GM19025 (cell line): ENCODE results near the gene PGR.
"Not testable (repeated sequence)": the region's sequence is repeated elsewhere in the genome, so short reads cannot be mapped to it uniquely, and the experiment has no call there.

ENCODE experiments used
- ATAC-seq: cut with Tn5 transposase; IDR thresholded peaks from one replicate; pipeline ENCODE4 v1.9.1; 2021; ENCODE audit warnings: mild to moderate bottlenecking, low read depth, moderate library complexity; ENCODE audit not compliant: unreplicated experiment

Gene PGR

GRCh38 chr11:101013702-101014101, 115.9 kb downstream of the PGR start:
- ATAC-seq, result not testable (repeated sequence)

DNA sequence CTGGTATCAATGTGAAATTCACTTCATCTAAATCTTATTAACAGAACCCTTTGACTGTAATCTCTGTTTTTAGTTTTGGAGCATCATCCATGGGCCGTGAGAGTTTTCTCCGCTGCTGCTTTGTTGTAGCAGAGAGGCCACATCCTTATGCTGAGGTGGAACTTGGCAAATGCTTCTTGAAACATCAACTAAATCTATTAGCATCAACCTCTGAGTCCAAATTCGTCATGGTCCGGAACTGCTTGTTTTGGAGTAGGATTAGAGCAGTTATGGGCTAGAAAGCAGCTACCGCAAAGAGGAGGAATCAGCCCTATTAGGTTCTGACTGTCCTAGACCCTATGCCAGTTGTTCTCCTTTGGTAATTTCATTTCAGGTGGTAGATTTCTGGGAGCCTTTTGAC, 117.7 kb downstream of the PGR start:
- ATAC-seq, result no peak

DNA sequence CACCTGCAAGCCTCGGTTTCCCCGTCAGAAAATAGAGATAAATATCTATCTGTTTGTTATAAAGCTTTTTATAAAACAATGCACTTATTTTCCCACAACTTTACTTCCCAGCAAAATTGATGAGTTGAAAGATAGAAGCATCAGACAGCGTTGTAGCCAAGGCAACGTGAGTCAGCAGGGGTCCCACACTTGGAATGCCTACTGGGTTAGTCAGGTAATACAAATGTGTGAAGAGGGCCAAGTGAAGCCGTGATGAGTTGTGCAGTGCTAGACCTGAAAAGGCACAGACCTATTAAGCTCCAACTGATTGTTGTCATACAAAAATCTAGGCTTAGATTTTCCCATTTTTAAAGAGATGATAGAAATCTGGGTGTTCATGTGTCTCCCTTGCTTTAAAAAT, 118.7 kb downstream of the PGR start:
- ATAC-seq, result no peak

DNA sequence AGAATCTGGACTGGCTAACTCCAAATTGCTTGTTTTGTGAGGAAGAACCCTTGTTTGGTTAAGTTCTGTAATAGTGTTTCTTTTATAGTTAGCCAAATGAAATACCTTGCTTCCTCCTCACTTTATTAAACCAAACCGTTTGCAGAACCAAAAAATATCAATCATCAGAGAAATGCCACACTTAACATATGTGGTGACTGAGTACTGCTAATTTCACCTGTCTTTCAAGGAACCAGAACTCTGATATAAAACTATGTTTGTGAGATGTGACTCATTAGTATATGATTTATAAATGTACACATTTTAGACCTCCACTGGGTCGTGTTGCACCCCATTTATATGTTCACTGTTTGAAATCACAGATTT, 119.9 kb downstream of the PGR start:
- no peak for ATAC-seq

DNA sequence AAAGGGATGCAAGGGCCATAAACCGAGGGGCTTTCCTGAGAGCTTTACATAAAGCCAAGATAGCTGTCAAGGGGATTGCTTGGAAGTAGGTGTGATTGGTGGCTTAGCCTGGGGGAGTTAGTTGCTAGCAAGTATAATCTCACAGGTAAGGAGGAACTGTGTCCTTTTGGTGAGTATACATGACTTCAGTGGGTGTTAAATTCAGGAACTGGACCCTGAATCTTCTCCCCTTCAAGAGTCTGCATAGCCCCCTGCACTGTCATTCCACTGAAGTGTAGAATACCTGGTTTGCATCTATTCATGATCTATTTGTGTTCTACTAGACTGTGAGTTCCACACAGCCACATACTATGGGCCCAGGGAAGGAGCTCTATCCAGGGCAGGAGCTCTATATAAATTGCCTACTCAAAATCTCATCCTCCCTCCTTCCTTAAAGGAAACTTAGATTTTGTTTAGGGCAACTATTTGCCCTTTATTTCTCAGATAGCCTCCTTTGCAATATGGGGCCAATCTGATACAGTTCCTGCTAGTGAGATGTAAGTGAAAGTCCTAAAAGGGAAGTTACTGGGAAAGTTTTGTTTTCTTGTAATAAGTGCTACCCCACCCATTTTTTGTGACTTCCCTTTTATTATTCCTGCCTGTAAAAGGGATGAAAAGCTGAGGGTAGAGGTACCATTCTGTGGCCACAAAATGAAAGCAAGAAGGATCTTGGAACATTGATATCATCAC, 120.5 kb downstream of the PGR start:
- no peak for ATAC-seq

DNA sequence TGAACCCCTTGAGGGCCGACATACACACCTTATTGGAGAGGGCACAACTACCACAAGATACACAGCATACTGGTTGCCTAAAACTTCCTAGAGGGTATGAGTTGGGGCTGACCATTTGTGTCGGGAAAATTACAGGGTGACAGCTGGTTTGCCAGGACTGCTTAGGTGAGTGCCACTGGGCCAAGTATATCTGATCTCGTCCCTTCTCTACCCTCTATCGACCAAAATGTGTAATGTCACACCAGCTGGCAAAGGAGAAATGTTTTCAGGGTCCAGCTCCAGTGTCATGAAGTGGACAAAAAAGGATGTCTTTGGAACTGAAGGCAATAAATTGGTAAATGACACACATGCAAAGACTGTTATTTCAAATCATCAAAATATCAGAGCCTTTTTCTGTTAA, 126.1 kb downstream of the PGR start:
- no peak for ATAC-seq

GRCh38 chr11:100999756-101000155, 129.9 kb downstream of the PGR start:
- ATAC-seq, result no peak

- ATAC-seq, result no peak
These were observed 134.6 kb downstream of the PGR start for GRCh38 chr11:100994966-100995365.

GRCh38 chr11:100991541-100991940, 138.1 kb downstream of the PGR start:
- ATAC-seq, result no peak

- ATAC-seq, result no peak
These were observed 138.7 kb downstream of the PGR start for GRCh38 chr11:100990931-100991330.

- ATAC-seq, result no peak
These were observed 144.9 kb downstream of the PGR start for GRCh38 chr11:100984668-100985067.

DNA sequence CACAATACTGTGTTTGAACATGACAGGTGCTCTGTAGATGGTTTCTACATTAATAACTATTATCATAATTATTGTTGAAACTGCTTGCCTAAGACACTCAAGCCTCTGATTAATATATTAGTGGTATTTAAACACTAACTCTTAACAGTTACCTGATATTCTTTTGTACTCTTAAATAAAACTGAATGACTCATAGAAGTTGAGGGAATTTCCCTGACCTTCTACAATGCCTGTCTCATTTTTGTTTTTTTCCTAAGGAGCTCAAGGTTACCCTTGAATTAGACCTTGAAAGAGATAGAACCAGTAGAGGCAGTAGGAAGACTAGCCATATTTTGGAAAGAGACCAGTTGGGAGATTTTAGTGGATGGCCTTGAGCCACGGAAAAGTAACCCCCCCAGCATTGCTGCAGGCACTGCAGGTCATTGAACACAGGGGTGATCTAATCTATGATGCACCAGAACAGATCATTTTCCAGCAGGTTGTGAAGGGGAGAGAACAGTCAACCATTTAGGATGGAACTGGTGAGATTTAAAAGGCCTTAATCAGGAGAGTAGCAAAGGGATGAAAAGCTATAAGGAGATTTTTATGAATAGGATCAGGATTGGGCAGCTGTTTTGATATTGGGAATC, 148.3 kb downstream of the PGR start:
- ATAC-seq, result no peak

DNA sequence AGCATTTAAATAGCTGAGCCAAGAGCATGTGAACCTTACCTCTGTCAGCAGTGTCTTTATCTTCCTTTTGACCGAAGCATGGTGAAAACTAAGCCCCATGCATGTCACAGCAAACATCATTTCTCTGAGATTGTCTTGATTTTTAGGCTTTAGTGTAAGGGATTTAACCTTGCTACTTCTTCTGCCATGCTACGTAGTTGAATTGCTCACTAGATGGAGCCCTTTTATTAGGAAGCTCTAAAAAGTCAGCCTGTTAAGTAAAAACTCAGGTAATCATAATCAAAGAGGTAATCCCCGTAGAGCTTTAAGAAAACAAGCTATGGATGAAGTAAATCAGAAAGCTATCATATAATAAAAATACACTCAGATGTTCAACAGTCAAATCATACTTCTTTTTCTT, 149.5 kb downstream of the PGR start:
- ATAC-seq, result no peak
